Nephron progenitor cell (in vitro differentiated cells): ENCODE measurements around the gene LRIG1.

Experiments used
- DNase-seq: peaks from one replicate; pipeline ENCODE4 v3.0.0; 2021
- H3K27ac Mint-ChIP-seq: 2 replicates; pipeline ENCODE4 v1.8.0; 2021; ENCODE audit warnings: mild to moderate bottlenecking, moderate library complexity, mixed read lengths
- H3K27me3 Mint-ChIP-seq: 2 replicates; pipeline ENCODE4 v1.8.0; 2021; ENCODE audit warnings: mild to moderate bottlenecking, low read depth, mixed read lengths; ENCODE audit not compliant: poor library complexity
- H3K36me3 Mint-ChIP-seq: 2 replicates; pipeline ENCODE4 v1.8.0; 2021; ENCODE audit warnings: low read depth, mixed read lengths
- H3K4me1 Mint-ChIP-seq: 2 replicates; pipeline ENCODE4 v1.8.0; 2021; ENCODE audit warnings: mixed read lengths
- H3K4me3 Mint-ChIP-seq: 2 replicates; pipeline ENCODE4 v1.8.0; 2021; ENCODE audit warnings: mild to moderate bottlenecking, moderate library complexity, mixed read lengths
- H3K9me3 Mint-ChIP-seq: 2 replicates; pipeline ENCODE4 v1.8.0; 2021; ENCODE audit warnings: mild to moderate bottlenecking, moderate library complexity, mixed read lengths
- CTCF ChIP-seq: fragments of 200-600 bp; sonication (generic); IDR thresholded peaks from 2 replicates; pipeline ENCODE4 v1.5.0; 2021; ENCODE audit warnings: antibody characterized with exemption

The LRIG1 gene

DNA sequence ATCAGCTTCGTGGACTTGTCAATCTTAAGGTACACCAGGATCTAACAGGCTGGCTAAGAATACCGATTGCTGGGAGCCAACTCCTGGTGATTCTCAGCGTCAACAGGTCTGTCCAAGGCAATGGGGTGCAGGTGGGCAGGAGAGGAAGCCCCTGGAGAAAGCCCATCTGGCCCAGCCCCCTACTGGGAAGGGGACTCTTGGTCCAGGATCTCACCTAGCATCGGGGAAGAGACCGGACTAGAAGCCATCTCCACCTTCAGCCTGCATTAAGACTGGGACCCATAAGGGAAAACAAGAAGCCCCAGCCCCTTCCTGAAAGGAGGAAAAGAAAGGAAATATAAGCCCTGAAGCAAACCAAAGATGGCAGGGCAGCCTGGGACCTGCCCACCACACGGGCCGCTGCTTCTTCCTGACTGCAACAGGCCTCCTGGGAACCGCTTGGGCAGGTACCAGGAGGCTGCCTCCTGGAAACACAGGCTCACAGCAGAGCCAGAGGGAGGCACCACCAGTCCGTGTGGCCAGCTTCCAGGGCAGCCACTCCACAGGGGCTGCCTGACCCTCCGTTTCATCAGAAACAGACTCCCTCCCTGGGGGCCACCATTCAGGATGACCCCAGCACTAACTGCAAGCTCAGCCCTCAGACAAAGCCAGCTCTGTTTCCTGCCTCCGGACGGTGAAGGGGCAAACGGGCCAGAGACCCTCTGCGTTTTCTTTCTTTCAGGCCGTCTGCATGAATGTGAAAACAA lies 100.2 kb downstream of the LRIG1 start:
- Mint-ChIP-seq H3K9me3 (no peaks in the 10 kb centered on the region), H3K27me3 (peaks cover 3% of the 10 kb centered on the region), H3K4me1 (peaks cover 65% of the 10 kb centered on the region), H3K27ac (peak overlapping the region; percentile 91), H3K4me3 (peak overlapping the region; percentile 29), H3K36me3 (peaks cover 53% of the 10 kb centered on the region)
- DNase-seq: peak; percentile 56
- no peak for TF ChIP-seq CTCF

- DNase-seq: no peak
- Mint-ChIP-seq H3K27ac (no peak overlapping the region), H3K4me3 (no peak overlapping the region), H3K36me3 (peaks cover 56% of the 10 kb centered on the region), H3K27me3 (peaks cover 3% of the 10 kb centered on the region), H3K9me3 (no peaks in the 10 kb centered on the region), H3K4me1 (peaks cover 67% of the 10 kb centered on the region)
- TF ChIP-seq CTCF: no peak
Measured at GRCh38 chr3:66399529-66400232, 101.1 kb downstream of the LRIG1 start.

DNA sequence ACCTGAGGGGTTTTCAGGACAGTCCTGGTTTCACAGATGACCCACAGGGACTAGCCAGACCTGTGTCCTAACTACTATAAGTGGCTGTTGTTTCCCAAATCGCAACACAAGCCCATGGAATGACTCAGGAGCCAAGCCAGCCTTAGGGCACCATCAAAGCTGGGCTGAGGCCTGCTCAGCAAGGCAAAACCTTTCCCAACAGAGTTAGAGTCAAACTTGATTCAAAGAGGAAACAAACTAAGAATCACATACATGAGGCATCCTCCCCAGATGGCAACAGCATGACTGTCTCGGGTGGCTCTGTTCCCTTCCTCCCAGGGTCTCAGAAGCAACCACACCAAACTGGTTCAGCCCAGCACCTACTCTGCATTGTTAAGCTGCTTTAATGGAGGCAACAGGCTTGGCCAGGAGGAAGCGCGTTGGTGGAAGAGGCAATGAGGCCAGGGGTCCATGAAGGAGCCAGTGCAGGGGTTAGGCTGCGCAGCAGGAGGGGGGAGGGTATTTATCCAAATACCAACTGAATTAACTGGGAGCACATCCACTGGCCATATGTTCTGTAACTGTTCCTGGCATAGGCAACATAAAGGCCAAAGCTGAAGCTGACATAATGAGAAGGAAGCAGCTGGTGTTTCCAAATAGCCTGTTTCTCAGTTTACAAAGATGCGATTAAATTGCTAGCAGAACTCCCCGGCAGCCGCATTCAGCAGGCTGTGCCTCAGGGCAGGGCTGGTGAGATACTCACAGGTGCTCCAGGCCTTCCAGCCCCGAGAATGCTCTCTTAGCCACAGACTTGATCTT lies 102.4 kb downstream of the LRIG1 start:
- Mint-ChIP-seq H3K27me3 (no peaks in the 10 kb centered on the region), H3K27ac (no peak overlapping the region), H3K36me3 (peaks cover 60% of the 10 kb centered on the region), H3K4me1 (peaks cover 70% of the 10 kb centered on the region), H3K9me3 (no peaks in the 10 kb centered on the region), H3K4me3 (peak overlapping the region; percentile 35)
- no peak for DNase-seq
- TF ChIP-seq CTCF: no peak

GRCh38 chr3:66397745-66398144 lies 103.1 kb downstream of the LRIG1 start:
- H3K27me3 Mint-ChIP-seq: no peaks in the 10 kb centered on the region
- H3K4me3 Mint-ChIP-seq: no peak overlapping the region
- H3K9me3 Mint-ChIP-seq: no peaks in the 10 kb centered on the region
- no peak for DNase-seq
- no peak for TF ChIP-seq CTCF
- H3K36me3 Mint-ChIP-seq: peaks cover 67% of the 10 kb centered on the region
- no peak overlapping the region for H3K27ac Mint-ChIP-seq
- H3K4me1 Mint-ChIP-seq: peaks cover 70% of the 10 kb centered on the region

GRCh38 chr3:66396888-66397287 lies 103.9 kb downstream of the LRIG1 start:
- no peak for DNase-seq
- Mint-ChIP-seq H3K27ac (no peak overlapping the region), H3K36me3 (peaks cover 76% of the 10 kb centered on the region), H3K4me3 (no peak overlapping the region), H3K9me3 (no peaks in the 10 kb centered on the region), H3K27me3 (peaks cover 2% of the 10 kb centered on the region), H3K4me1 (peaks cover 66% of the 10 kb centered on the region)
- TF ChIP-seq CTCF: no peak
